GM12875 (cell line): ENCODE data around the gene ARID3B.

Source experiments
- H3K4me3 ChIP-seq: one replicate; pipeline ENCODE4 v1.5.1; 2011; ENCODE audit warnings: low read depth, low read length, control low read depth
- TF ChIP-seq, protein P1 (sequence below): IDR thresholded peaks from 2 replicates; pipeline ENCODE4 v1.5.1; 2011; ENCODE audit warnings: low read depth, mild to moderate bottlenecking, control low read depth, inconsistent platforms, low read length, moderate library complexity, borderline replicate concordance; ENCODE audit not compliant: insufficient read depth

Gene ARID3B

DNA sequence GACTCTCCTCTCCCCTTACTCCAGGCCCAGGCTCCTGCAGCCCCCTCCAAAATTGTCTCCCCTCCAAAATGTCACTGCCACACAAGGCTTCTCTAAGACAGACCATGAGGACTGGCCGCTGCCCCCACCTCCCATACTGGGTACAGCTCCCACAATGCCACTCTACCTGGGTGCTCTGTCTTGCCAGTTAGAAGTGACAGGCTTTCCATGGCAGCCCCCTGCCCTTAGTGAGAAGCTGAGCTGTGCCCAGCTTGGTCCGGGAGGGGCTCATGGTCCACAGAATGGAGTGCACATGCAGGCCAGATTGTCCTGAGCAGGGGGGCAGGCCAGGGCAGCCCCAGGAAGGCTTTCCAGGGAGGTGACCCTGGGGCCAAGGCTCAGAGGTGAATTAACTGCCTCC is 71.7 kb downstream of the ARID3B start:
- no peak overlapping the region for H3K4me3 ChIP-seq
- TF ChIP-seq, protein P1, sequence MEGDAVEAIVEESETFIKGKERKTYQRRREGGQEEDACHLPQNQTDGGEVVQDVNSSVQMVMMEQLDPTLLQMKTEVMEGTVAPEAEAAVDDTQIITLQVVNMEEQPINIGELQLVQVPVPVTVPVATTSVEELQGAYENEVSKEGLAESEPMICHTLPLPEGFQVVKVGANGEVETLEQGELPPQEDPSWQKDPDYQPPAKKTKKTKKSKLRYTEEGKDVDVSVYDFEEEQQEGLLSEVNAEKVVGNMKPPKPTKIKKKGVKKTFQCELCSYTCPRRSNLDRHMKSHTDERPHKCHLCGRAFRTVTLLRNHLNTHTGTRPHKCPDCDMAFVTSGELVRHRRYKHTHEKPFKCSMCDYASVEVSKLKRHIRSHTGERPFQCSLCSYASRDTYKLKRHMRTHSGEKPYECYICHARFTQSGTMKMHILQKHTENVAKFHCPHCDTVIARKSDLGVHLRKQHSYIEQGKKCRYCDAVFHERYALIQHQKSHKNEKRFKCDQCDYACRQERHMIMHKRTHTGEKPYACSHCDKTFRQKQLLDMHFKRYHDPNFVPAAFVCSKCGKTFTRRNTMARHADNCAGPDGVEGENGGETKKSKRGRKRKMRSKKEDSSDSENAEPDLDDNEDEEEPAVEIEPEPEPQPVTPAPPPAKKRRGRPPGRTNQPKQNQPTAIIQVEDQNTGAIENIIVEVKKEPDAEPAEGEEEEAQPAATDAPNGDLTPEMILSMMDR: no peak

DNA sequence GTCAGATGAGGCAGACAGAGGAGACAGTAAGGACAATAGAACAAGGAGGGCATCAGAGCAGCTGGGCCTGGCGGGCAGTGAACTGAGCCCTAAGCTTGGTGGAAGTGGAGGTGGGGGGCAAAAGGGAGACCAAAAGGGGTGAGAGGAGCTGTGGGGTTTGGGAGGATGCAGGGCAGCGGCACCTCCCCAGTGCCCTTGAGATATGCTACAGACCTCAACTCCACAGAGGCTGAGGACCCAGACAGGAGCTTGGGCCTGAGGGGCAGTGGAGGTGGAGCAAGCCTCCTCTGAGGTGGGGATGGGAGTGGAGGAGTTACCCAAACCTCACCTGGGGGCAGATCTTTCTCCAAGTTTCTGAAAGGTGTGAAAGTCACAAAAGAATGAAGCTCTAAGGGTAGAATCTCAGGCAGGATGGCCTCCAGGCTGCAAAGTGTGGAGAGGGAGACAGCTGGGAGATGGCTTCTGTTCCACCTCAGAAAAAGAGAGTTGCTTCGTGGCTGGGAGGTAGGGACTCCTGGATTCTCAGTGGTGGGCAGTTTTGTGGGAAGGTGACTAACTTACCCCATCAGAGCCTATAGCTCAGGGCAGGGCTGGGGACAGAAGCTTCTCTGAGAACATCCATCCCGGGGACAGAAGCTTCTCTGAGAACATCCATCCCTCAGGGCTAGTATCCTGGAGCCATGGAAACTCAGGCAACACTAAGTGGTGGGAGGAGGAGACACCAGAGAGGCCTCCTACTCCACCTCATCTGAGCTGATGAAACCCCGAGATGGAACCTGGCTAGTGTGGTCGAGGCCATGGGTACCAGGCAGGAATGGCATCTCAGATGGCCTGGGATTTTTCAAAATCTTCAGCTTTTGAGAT is 72.3 kb downstream of the ARID3B start:
- no peak overlapping the region for H3K4me3 ChIP-seq
- TF ChIP-seq, protein P1: no peak

- TF ChIP-seq, protein P1: no peak
- H3K4me3 ChIP-seq: peak overlapping the region; percentile 86
Measured at GRCh38 chr15:74613953-74614743, 73.1 kb downstream of the ARID3B start.

GRCh38 chr15:74614744-74615507 is 73.9 kb downstream of the ARID3B start:
- H3K4me3 ChIP-seq: peak overlapping the region; percentile 86
- TF ChIP-seq, protein P1: no peak

GRCh38 chr15:74615508-74616365 is 74.7 kb downstream of the ARID3B start, which contains the start of gene CLK3:
TSS of gene CLK3 (plus strand) at chr15:74615836. CDS start at chr15:74619197, 3,361 bp downstream.
- H3K4me3 ChIP-seq: peak within 1 kb of the TSS; percentile 86
- TF ChIP-seq, protein P1: no peak

DNA sequence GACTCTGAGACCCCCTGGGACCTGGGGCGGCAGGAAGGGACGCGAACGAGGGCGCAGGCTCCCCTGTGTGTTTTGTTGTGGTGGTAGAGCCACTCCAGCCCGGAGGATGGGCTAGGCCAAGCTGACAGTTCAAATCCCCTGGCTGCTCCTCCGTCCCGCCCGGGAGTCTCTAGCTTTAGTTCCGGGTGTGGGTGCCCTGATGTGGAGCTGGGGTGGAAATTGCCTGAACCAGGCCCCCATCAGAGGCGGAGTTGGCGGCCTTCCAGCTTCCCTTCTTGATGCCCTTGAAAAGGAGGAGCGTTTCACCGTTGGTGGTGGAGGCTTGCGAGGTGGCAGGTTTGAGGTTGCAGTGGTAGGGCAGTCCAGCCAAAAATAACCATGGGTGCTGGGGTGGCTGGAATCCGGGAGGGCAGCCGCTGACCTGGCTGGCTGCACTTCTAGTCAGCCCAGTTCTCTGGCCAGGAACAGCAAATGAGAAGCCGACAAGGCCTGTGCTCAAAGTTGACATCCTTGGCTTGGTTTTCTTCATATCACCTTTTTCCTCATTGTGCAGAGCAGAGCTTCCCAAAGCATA is 75.4 kb downstream of the ARID3B start:
- H3K4me3 ChIP-seq: peak overlapping the region; percentile 86
- TF ChIP-seq, protein P1: no peak
